Measurements from ENCODE around the gene ZSWIM7.
A peak's percentile ranks its signal among the peaks of the same experiment; 100 is the strongest.

The ZSWIM7 gene, protein sequence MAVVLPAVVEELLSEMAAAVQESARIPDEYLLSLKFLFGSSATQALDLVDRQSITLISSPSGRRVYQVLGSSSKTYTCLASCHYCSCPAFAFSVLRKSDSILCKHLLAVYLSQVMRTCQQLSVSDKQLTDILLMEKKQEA
- 7.0 to 13.4 (median 11.9) reads per million in 3 donors for total RNA-seq

DNA sequence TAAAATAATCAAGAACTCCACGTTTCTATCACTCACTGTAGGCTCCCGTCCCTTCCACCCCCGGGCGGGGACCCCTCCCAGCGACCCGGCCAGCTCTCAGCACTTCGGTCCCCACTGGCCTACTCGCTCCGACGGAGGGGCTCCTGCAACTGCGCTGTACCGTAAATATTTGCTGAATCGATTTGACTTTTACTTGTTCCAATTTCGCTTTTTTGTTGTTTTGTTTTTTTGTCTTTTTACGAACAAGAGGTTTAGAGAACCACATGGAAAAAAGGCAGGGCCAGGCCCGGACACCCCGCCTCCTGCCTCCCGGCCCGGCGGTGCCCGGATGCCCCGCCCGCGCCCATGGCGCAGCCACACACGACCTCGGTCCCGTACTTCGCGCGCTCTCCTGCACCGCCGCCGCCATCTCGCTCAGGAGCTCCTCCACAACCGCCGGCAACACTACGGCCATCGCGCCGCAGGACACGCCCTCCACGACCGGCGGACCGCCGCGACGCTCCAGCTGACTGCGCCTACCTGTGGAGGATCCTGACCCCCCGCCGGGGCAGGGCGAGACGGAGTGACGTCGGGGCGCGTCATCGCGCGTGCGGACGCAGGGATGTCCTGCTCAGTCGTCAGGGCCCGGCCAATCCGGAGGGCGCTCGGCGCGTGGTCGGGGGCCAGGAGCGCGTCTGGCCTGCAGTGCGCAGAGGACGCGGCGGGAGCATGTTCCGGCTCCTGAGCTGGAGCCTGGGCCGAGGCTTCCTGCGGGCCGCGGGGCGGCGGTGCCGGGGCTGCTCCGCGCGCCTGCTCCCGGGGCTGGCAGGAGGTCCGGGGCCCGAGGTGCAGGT is at the start of gene ZSWIM7, which contains the start of gene TTC19:
TSS of gene ZSWIM7 (minus strand) at position 564 of the 833 bp plus-strand sequence. CDS start at position 454, 110 bp downstream.
TSS of gene TTC19 (plus strand) at position 684 of the 833 bp plus-strand sequence. CDS start at position 709, 25 bp downstream.
- Histone ChIP-seq H3K4me3 (ENCODE audit: insufficient read depth, low read depth, low read length, poor library complexity, severe bottlenecking) (peak within 1 kb of the TSS; percentile 70), H3K9me3 (ENCODE audit: control insufficient read depth, low read length) (no peaks in the 10 kb centered on the region), H3K27ac (ENCODE audit: insufficient read depth, low read length, poor library complexity, severe bottlenecking) (peak within 1 kb of the TSS; percentile 79), H3K27me3 (replicated peaks; ENCODE audit: control insufficient read depth, insufficient read depth, low read length, poor library complexity, severe bottlenecking) (no peaks in the 10 kb centered on the region), H3K4me1 (ENCODE audit: control insufficient read depth, insufficient read depth, low read length, poor library complexity, severe bottlenecking) (peaks cover 17% of the 10 kb centered on the region), H3K36me3 (ENCODE audit: control insufficient read depth, insufficient read depth, low read length) (peaks cover 19% of the 10 kb centered on the region)
- peak; percentile 86 to 91 (median 89) for DNase-seq

DNA sequence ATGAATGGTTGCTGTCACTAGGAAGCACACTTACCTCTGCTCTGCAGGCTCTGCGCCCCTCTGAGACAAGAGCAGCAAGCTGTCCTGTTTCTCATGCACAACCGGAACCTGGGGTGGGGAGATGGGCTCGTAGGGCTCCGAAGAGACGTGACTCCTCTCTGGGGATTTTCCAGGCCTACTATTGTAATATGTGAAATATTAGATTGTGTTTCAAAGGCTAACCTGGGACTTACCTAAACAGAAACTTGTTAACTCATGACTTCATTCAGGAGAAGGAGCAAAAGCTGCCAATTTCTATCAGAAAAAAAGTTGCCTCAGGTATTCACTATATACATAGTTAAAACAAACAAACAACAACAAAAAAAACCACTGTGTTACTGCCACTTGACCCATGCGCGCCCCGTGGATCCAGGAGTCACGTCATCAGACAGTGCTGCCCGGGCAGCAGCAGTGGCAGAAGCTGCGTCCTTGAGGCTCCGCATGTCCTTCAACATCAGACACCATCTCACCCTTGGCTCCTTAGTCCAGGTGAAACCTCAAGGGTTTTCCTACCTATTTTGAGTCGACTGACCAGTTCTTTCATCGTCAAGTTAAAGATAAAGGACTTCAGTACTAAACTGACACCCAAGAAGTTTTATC is 49.4 kb upstream of the ZSWIM7 start:
- no peak overlapping the region for H3K4me3 ChIP-seq (ENCODE audit: insufficient read depth, low read depth, low read length, poor library complexity, severe bottlenecking)
- no peaks in the 10 kb centered on the region for H3K4me1 ChIP-seq (ENCODE audit: control insufficient read depth, insufficient read depth, low read length, poor library complexity, severe bottlenecking)
- DNase-seq = no peak
- no peak overlapping the region for H3K27ac ChIP-seq (ENCODE audit: insufficient read depth, low read length, poor library complexity, severe bottlenecking)
- peaks cover 43% of the 10 kb centered on the region for H3K36me3 ChIP-seq (ENCODE audit: control insufficient read depth, insufficient read depth, low read length)
- no peaks in the 10 kb centered on the region for H3K9me3 ChIP-seq (ENCODE audit: control insufficient read depth, low read length)
- no peaks in the 10 kb centered on the region for H3K27me3 ChIP-seq (replicated peaks; ENCODE audit: control insufficient read depth, insufficient read depth, low read length, poor library complexity, severe bottlenecking)

DNA sequence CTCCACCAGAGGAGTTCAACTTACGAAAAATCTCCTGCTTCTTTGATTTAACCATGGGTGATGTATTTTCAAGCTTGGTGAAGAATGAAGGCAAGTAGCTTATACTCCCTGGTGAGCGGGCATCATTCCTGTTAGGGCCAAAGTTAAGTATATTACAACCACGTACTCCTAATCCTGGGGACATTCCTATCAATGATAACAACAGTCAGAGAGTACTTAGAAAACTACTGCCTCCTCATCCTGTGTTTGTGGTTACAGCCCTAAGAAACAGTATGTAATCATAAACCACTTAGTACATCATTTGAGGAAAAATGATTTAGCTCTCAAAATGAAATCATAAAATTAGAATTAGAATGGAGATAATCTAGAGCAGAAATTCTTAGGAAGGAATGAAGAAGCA is 47.5 kb upstream of the ZSWIM7 start:
- H3K27me3 ChIP-seq (replicated peaks; ENCODE audit: control insufficient read depth, insufficient read depth, low read length, poor library complexity, severe bottlenecking) = no peaks in the 10 kb centered on the region
- H3K4me1 ChIP-seq (ENCODE audit: control insufficient read depth, insufficient read depth, low read length, poor library complexity, severe bottlenecking) = no peaks in the 10 kb centered on the region
- H3K27ac ChIP-seq (ENCODE audit: insufficient read depth, low read length, poor library complexity, severe bottlenecking) = no peak overlapping the region
- peaks cover 57% of the 10 kb centered on the region for H3K36me3 ChIP-seq (ENCODE audit: control insufficient read depth, insufficient read depth, low read length)
- DNase-seq = no peak
- no peaks in the 10 kb centered on the region for H3K9me3 ChIP-seq (ENCODE audit: control insufficient read depth, low read length)
- H3K4me3 ChIP-seq (ENCODE audit: insufficient read depth, low read depth, low read length, poor library complexity, severe bottlenecking) = no peak overlapping the region

DNA sequence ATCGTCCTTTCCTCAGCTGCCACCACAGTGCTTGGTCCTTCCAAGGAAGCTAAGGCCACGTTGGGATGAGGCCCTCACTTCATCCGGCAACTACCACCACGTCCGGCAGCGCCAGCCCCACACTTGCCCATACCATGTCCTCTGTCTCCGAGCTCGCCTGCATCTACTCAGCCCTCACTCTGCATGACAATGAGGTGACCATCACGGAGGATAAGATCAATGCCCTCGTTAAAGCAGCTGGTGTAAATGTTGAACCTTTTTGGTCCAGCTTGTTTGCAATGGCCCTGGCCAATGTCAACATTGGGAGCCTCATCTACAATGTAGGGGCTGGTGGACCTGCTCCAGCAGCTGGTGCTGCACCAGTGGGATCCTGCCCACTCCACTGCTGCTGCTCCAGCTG is 45.0 kb upstream of the ZSWIM7 start:
- Histone ChIP-seq H3K9me3 (ENCODE audit: control insufficient read depth, low read length) (no peaks in the 10 kb centered on the region), H3K4me1 (ENCODE audit: control insufficient read depth, insufficient read depth, low read length, poor library complexity, severe bottlenecking) (no peaks in the 10 kb centered on the region), H3K36me3 (ENCODE audit: control insufficient read depth, insufficient read depth, low read length) (peaks cover 71% of the 10 kb centered on the region), H3K4me3 (ENCODE audit: insufficient read depth, low read depth, low read length, poor library complexity, severe bottlenecking) (no peak overlapping the region), H3K27ac (ENCODE audit: insufficient read depth, low read length, poor library complexity, severe bottlenecking) (no peak overlapping the region), H3K27me3 (replicated peaks; ENCODE audit: control insufficient read depth, insufficient read depth, low read length, poor library complexity, severe bottlenecking) (no peaks in the 10 kb centered on the region)
- DNase-seq = no peak

DNA sequence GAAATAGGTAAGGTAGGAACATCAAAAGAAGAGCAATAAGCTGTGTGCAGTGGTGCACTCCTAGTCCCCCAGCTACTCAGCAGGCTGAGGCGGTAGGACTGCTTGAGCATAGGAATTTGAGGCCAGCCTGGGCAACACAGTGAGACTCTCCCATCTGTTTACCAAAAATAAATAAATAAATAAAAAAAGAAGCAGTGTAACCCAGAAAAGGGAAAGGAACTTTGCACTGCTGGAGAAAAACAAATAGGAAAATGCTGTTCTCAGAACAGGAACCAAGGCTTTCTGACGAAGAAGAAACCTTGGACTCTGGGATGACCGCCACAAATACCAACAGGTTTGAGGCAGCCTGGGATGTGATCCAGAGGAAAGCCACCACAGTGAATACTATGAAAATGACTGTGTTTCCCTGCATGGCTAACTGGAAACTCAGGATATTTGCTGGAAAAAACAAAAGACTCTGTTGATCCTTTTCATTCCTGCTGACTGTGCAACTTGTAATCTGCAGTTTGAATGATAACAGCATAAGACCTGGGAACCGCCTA is 41.3 kb upstream of the ZSWIM7 start:
- Histone ChIP-seq H3K4me3 (ENCODE audit: insufficient read depth, low read depth, low read length, poor library complexity, severe bottlenecking) (no peak overlapping the region), H3K4me1 (ENCODE audit: control insufficient read depth, insufficient read depth, low read length, poor library complexity, severe bottlenecking) (no peaks in the 10 kb centered on the region), H3K27me3 (replicated peaks; ENCODE audit: control insufficient read depth, insufficient read depth, low read length, poor library complexity, severe bottlenecking) (no peaks in the 10 kb centered on the region), H3K36me3 (ENCODE audit: control insufficient read depth, insufficient read depth, low read length) (peaks cover 55% of the 10 kb centered on the region), H3K27ac (ENCODE audit: insufficient read depth, low read length, poor library complexity, severe bottlenecking) (no peak overlapping the region), H3K9me3 (ENCODE audit: control insufficient read depth, low read length) (no peaks in the 10 kb centered on the region)
- no peak for DNase-seq

DNA sequence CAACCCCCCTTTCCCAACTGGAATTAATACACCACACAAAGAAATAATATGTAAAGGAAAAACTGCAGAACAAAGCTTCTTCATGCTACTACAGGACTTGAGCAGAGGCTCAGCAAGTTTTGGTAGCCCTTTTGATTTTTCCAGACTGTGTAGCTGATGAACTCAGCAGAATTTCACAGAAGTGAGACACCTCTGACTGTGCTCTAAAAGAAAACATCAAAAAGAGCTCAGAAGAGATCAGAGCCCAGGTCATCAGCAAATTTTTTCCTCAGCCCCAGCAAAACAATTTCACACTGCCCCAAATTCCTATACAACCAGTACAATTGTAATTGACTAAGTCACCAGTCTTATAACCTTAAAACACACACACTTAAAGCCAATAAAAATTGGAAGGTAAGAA is 38.1 kb upstream of the ZSWIM7 start:
- no peak for DNase-seq
- H3K4me3 ChIP-seq (ENCODE audit: insufficient read depth, low read depth, low read length, poor library complexity, severe bottlenecking) = no peak overlapping the region
- no peaks in the 10 kb centered on the region for H3K27me3 ChIP-seq (replicated peaks; ENCODE audit: control insufficient read depth, insufficient read depth, low read length, poor library complexity, severe bottlenecking)
- H3K4me1 ChIP-seq (ENCODE audit: control insufficient read depth, insufficient read depth, low read length, poor library complexity, severe bottlenecking) = no peaks in the 10 kb centered on the region
- H3K9me3 ChIP-seq (ENCODE audit: control insufficient read depth, low read length) = no peaks in the 10 kb centered on the region
- peaks cover 57% of the 10 kb centered on the region for H3K36me3 ChIP-seq (ENCODE audit: control insufficient read depth, insufficient read depth, low read length)
- no peak overlapping the region for H3K27ac ChIP-seq (ENCODE audit: insufficient read depth, low read length, poor library complexity, severe bottlenecking)

DNA sequence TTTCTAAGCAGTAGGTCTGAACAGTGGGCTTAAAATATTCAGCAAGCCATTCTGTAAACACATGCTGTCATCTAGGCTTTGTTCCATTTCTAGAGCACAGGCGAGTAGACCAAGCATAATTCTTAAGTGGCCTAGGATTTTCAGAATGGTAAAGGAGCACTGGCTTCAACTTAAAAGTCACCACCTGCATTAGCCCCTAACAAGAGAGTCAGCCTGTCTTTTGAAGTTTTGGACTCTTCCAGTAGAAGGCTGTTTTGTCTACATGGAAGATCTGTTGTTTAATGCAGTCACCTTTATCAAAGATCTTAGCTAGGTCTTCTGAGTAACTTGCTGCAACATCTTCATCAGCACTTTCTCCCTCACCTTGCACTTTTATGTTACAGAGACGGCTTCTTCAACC is 36.8 kb upstream of the ZSWIM7 start:
- Histone ChIP-seq H3K9me3 (ENCODE audit: control insufficient read depth, low read length) (no peaks in the 10 kb centered on the region), H3K27ac (ENCODE audit: insufficient read depth, low read length, poor library complexity, severe bottlenecking) (no peak overlapping the region), H3K4me1 (ENCODE audit: control insufficient read depth, insufficient read depth, low read length, poor library complexity, severe bottlenecking) (no peaks in the 10 kb centered on the region), H3K36me3 (ENCODE audit: control insufficient read depth, insufficient read depth, low read length) (peaks cover 57% of the 10 kb centered on the region), H3K27me3 (replicated peaks; ENCODE audit: control insufficient read depth, insufficient read depth, low read length, poor library complexity, severe bottlenecking) (no peaks in the 10 kb centered on the region), H3K4me3 (ENCODE audit: insufficient read depth, low read depth, low read length, poor library complexity, severe bottlenecking) (no peak overlapping the region)
- DNase-seq = no peak

DNA sequence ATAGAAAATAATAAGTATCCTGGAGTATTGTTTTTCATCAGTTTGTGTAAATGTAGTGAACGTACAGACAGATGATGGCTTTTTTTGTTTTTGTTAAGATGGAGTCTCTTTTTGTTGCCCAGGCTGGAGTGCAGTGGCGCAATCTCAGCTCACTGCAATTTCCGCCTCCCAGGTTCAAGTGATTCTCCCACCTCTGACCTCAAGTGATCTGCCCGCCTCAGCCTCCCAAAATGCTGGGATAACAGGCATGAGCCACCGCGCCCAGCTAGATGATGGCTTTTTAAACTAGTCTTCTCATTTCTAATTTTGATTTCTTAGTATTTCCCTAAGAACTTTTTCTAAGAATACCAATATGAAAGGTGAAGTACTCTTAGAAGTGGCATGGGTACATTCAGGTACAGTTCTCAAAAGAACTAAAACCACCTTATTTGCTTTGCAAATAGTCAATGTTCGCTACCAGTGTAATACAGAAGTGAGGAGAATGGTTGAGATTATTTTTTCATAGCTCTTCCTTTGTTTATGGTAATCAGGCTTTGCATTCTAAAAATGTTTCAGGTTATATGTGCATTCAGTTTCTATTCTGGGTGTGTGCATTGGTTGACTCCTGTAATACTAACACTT is 34.3 kb upstream of the ZSWIM7 start:
- peaks cover 60% of the 10 kb centered on the region for H3K36me3 ChIP-seq (ENCODE audit: control insufficient read depth, insufficient read depth, low read length)
- DNase-seq = no peak

DNA sequence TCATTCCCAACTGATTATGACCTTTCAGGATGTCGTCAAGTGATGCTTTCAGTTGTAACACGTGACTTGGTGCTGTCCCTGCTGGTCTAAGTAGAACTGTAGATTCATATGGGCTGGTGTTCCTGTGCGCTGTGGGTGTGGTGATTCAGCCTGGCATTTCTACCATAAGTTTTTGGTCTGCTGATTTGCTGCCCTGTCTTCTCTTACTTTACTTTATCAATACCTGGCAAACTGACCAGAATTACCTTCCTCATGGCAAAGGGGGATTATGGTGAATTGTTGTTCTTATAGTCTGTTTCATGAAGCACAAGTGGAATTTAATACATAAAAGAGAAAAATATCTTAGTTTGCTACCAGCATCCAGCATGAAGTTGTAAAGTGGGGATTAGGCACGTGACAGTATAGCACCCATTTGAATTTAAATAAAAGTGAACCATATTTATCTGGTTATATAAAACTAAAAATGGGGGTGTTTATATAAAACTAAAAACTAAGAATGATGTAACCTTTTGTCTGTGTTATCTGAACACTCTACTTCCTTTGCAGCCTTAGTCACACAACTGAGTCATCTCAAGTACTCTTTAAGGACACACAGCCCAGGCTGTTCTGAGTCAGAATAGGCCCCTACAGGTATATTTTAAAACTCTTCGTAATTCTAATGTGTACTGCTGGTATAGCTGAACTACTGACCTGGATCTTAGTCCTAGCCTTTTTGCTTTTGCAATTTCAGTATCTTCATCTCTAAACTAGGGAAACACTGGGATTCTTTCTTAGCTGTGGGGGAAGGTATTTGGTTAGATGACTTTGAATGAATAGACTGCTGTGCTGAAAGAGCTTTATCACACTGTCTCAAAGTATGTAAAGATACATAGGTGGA is 28.4 kb upstream of the ZSWIM7 start:
- H3K27ac ChIP-seq (ENCODE audit: insufficient read depth, low read length, poor library complexity, severe bottlenecking) = peak overlapping the region; percentile 51
- no peak overlapping the region for H3K4me3 ChIP-seq (ENCODE audit: insufficient read depth, low read depth, low read length, poor library complexity, severe bottlenecking)
- H3K27me3 ChIP-seq (replicated peaks; ENCODE audit: control insufficient read depth, insufficient read depth, low read length, poor library complexity, severe bottlenecking) = no peaks in the 10 kb centered on the region
- H3K9me3 ChIP-seq (ENCODE audit: control insufficient read depth, low read length) = no peaks in the 10 kb centered on the region
- no peak for DNase-seq
- H3K36me3 ChIP-seq (ENCODE audit: control insufficient read depth, insufficient read depth, low read length) = peaks cover 75% of the 10 kb centered on the region
- peaks cover 3% of the 10 kb centered on the region for H3K4me1 ChIP-seq (ENCODE audit: control insufficient read depth, insufficient read depth, low read length, poor library complexity, severe bottlenecking)

More for the DNA sequence above, 34.3 kb upstream of the ZSWIM7 start:
- H3K4me1 ChIP-seq (ENCODE audit: control insufficient read depth, insufficient read depth, low read length, poor library complexity, severe bottlenecking) = no peaks in the 10 kb centered on the region
- no peak overlapping the region for H3K4me3 ChIP-seq (ENCODE audit: insufficient read depth, low read depth, low read length, poor library complexity, severe bottlenecking)
- no peaks in the 10 kb centered on the region for H3K9me3 ChIP-seq (ENCODE audit: control insufficient read depth, low read length)
- H3K27me3 ChIP-seq (replicated peaks; ENCODE audit: control insufficient read depth, insufficient read depth, low read length, poor library complexity, severe bottlenecking) = no peaks in the 10 kb centered on the region
- no peak overlapping the region for H3K27ac ChIP-seq (ENCODE audit: insufficient read depth, low read length, poor library complexity, severe bottlenecking)
